Measurements from ENCODE around the gene SFMBT2. TPM values are rescaled to one million over a fixed set of nuclear protein-coding genes. Genes with fewer than 3 reads are reported as not detected.
A peak's percentile ranks its signal among the peaks of the same experiment; 100 is the strongest.

Gene SFMBT2
- total RNA-seq, 1 experiment from 2014 or later: not detected

DNA sequence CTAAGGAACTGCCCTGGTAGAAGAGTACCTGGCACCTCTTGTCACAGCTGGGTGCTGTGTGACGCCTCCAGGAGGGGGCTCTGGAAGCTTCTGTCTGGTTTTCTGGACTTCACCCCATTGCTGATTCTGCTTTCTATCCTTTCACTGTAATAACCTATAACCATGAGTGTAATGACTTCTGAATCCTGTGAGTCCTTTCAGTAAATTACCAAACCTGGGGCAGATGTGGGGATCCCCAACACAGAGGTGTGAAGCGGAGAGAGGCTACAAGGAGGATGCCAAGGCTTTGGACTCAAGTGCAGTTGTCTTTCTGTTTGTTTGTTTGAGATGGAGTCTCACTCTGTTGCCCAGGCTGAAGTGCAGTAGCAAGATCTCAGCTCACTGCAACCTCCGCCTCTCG is 143.7 kb downstream of the SFMBT2 start:
- CTCF ChIA-PET: no interaction called here
- Mint-ChIP-seq H3K4me1 (ENCODE audit: low read depth, unreplicated experiment) (no peaks in the 10 kb centered on the region), H3K4me3 (ENCODE audit: unreplicated experiment) (no peak overlapping the region), H3K36me3 (ENCODE audit: insufficient read depth, unreplicated experiment) (no peaks in the 10 kb centered on the region), H3K27ac (ENCODE audit: unreplicated experiment) (no peak overlapping the region), H3K27me3 (ENCODE audit: insufficient read depth, unreplicated experiment) (peaks cover 16% of the 10 kb centered on the region), H3K9me3 (ENCODE audit: unreplicated experiment) (peaks cover 7% of the 10 kb centered on the region)
- H3K9me3 ChIP-seq: 0 out of 2 replicates have a peak, but pooled peaks cover 6% of the 10 kb centered on the region
- DNase-seq: no peak
- no TSS peak for BruUV-seq (replicated peaks)
- H3K4me1 ChIP-seq: no peaks in the 10 kb centered on the region; the same call in 1 of the 2 replicates
- H3K4me3 ChIP-seq (ENCODE audit: low read depth, low read length): no peak overlapping the region
- intact Hi-C loops (cut with micrococcal nuclease; ENCODE audit: unreplicated experiment): no loop called here
- no peaks in the 10 kb centered on the region for H3K36me3 ChIP-seq (ENCODE audit: control insufficient read depth, insufficient read depth, low read length)
- POLR2A ChIA-PET: no interaction called here
- TF ChIP-seq, protein P1, sequence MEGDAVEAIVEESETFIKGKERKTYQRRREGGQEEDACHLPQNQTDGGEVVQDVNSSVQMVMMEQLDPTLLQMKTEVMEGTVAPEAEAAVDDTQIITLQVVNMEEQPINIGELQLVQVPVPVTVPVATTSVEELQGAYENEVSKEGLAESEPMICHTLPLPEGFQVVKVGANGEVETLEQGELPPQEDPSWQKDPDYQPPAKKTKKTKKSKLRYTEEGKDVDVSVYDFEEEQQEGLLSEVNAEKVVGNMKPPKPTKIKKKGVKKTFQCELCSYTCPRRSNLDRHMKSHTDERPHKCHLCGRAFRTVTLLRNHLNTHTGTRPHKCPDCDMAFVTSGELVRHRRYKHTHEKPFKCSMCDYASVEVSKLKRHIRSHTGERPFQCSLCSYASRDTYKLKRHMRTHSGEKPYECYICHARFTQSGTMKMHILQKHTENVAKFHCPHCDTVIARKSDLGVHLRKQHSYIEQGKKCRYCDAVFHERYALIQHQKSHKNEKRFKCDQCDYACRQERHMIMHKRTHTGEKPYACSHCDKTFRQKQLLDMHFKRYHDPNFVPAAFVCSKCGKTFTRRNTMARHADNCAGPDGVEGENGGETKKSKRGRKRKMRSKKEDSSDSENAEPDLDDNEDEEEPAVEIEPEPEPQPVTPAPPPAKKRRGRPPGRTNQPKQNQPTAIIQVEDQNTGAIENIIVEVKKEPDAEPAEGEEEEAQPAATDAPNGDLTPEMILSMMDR (IDR thresholded peaks at IDR 0.05; ENCODE audit: insufficient read depth in 1 of 2, low read depth in 1 of 2, low read length in 1 of 2, severe bottlenecking in 1 of 2, unreplicated experiment in 1 of 2): no peak
- no peaks in the 10 kb centered on the region for H3K27me3 ChIP-seq (replicated peaks; ENCODE audit: control insufficient read depth, insufficient read depth, low read length)

DNA sequence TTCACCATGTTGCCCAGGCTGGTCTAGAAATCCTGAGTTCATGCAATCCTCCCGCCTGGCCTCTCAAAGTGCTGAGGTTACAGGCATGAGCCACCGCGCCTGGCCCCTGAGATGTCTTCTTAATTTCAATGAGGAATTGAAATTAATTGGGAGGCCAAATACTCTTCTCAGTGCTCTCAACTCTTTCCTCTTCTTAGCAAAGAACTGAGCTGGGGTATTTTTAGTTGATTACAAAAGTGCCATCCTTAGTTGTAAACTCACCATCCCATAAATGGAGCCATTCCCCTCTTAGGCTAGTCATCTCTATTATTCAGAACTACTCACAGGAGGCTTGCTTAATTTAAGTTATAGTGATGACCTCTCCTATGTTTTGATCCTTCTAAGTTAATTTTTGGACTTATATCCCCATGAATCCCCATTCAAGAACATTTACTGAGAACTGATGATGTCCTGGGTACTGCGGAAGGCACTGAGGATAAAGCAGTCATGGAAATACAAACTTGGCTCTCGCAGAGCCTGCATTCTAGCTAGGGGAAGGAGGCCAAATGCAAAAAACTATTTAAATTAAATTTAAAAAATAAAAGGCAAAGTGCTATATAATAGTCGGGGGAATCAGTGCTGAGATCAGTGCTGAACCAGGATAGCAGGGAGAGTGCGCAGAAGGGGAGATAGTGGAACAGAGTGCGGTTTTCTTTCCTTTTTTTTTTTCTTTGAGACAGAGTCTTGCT is 145.3 kb downstream of the SFMBT2 start:
- DNase-seq: no peak
- no peaks in the 10 kb centered on the region for H3K36me3 ChIP-seq (ENCODE audit: control insufficient read depth, insufficient read depth, low read length)
- intact Hi-C loops (cut with micrococcal nuclease; ENCODE audit: unreplicated experiment): no loop called here
- no peaks in the 10 kb centered on the region for H3K4me1 Mint-ChIP-seq (ENCODE audit: low read depth, unreplicated experiment)
- no peaks in the 10 kb centered on the region for H3K36me3 Mint-ChIP-seq (ENCODE audit: insufficient read depth, unreplicated experiment)
- no peaks in the 10 kb centered on the region for H3K9me3 Mint-ChIP-seq (ENCODE audit: unreplicated experiment)
- H3K27me3 ChIP-seq (replicated peaks; ENCODE audit: control insufficient read depth, insufficient read depth, low read length): no peaks in the 10 kb centered on the region
- ChIA-PET POLR2A (no interaction called here), CTCF (no interaction called here)
- no peaks in the 10 kb centered on the region for H3K9me3 ChIP-seq
- no peak overlapping the region for H3K4me3 ChIP-seq (ENCODE audit: low read depth, low read length)
- H3K4me1 ChIP-seq: no peaks in the 10 kb centered on the region; the same call in 1 of the 2 replicates
- no peak overlapping the region for H3K27ac Mint-ChIP-seq (ENCODE audit: unreplicated experiment)
- H3K4me3 Mint-ChIP-seq (ENCODE audit: unreplicated experiment): no peak overlapping the region
- TF ChIP-seq, protein P1 (IDR thresholded peaks at IDR 0.05; ENCODE audit: insufficient read depth in 1 of 2, low read depth in 1 of 2, low read length in 1 of 2, severe bottlenecking in 1 of 2, unreplicated experiment in 1 of 2): no peak
- H3K27me3 Mint-ChIP-seq (ENCODE audit: insufficient read depth, unreplicated experiment): peaks cover 9% of the 10 kb centered on the region
- no TSS peak for BruUV-seq (replicated peaks)

DNA sequence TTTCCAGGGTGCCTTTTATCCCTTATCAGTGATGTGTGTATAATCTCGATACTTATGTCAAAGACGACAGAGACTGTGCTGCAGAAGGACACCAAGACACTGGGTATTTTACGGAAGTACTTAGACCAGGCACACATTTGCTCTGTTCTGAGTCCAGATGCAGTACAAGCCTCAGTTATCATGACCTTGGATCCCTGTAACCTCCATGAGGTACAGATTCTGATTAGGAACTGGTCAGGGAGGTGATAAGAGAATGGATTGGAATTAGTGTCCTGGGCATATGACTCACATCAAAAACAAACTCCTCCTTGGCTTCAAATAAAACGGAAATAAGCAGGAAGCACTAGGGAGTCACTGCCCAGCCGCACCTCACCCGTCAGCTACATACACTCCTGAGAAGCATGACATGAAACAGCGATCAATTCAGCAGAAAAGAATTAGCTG is 146.5 kb downstream of the SFMBT2 start:
- no peak overlapping the region for H3K4me3 ChIP-seq (ENCODE audit: low read depth, low read length)
- CTCF ChIA-PET: no interaction called here
- H3K27me3 Mint-ChIP-seq (ENCODE audit: insufficient read depth, unreplicated experiment): peaks cover 6% of the 10 kb centered on the region

More for the DNA sequence above, 146.5 kb downstream of the SFMBT2 start:
- no peaks in the 10 kb centered on the region for H3K9me3 ChIP-seq
- Mint-ChIP-seq H3K4me1 (ENCODE audit: low read depth, unreplicated experiment) (no peaks in the 10 kb centered on the region), H3K9me3 (ENCODE audit: unreplicated experiment) (no peaks in the 10 kb centered on the region), H3K36me3 (ENCODE audit: insufficient read depth, unreplicated experiment) (no peaks in the 10 kb centered on the region), H3K27ac (ENCODE audit: unreplicated experiment) (no peak overlapping the region), H3K4me3 (ENCODE audit: unreplicated experiment) (peak overlapping the region; percentile 24)
- intact Hi-C loops (cut with micrococcal nuclease; ENCODE audit: unreplicated experiment): no loop called here
- H3K27me3 ChIP-seq (replicated peaks; ENCODE audit: control insufficient read depth, insufficient read depth, low read length): no peaks in the 10 kb centered on the region
- DNase-seq: no peak
- H3K4me1 ChIP-seq: no peaks in the 10 kb centered on the region; the same call in 1 of the 2 replicates
- TF ChIP-seq, protein P1 (IDR thresholded peaks at IDR 0.05; ENCODE audit: insufficient read depth in 1 of 2, low read depth in 1 of 2, low read length in 1 of 2, severe bottlenecking in 1 of 2, unreplicated experiment in 1 of 2): no peak
- no peaks in the 10 kb centered on the region for H3K36me3 ChIP-seq (ENCODE audit: control insufficient read depth, insufficient read depth, low read length)
- POLR2A ChIA-PET: no interaction called here
- no TSS peak for BruUV-seq (replicated peaks)

Data from Caco-2 (cell line).